GM19467 (cell line): ENCODE data around the gene SYNM.

Experiments
- ATAC-seq: cut with Tn5 transposase; IDR thresholded peaks from one replicate; pipeline ENCODE4 v1.9.1; 2021; ENCODE audit warnings: mild to moderate bottlenecking, moderate library complexity; ENCODE audit not compliant: unreplicated experiment

The SYNM gene

DNA sequence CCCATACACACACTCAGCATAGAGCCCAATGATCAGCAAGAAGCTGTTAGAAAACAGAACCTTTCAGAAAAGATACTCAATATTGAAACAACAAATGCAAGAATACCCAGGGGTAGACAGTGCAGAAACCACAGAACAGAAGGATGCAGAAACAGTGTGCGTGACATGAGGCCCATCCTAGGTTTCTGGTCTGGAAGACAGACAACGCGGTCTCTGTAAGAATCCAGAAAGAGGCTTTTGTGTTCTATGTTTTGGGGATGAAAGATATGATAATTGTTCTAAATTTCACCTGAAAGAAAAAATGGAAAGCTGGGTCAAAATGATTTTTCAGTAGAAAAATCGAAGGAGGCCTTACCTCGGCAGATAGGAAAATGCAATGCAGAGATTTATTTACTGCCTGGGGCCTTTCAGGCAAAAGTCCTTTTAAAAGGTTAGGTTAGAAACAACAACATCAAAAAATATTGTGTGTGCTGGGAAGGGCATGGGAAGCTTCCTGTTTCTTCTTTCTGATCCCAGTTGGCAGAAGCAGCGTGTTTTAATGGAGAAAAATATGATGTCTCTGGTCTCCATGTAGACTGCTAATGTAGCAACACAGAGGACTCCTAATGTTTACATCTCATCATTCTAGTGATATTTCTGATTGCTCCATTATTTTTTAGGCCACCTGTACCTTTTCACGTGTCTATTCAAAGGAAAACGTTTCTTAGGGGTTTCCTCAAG, 17.0 kb downstream of the SYNM start:
- ATAC-seq = no peak

DNA sequence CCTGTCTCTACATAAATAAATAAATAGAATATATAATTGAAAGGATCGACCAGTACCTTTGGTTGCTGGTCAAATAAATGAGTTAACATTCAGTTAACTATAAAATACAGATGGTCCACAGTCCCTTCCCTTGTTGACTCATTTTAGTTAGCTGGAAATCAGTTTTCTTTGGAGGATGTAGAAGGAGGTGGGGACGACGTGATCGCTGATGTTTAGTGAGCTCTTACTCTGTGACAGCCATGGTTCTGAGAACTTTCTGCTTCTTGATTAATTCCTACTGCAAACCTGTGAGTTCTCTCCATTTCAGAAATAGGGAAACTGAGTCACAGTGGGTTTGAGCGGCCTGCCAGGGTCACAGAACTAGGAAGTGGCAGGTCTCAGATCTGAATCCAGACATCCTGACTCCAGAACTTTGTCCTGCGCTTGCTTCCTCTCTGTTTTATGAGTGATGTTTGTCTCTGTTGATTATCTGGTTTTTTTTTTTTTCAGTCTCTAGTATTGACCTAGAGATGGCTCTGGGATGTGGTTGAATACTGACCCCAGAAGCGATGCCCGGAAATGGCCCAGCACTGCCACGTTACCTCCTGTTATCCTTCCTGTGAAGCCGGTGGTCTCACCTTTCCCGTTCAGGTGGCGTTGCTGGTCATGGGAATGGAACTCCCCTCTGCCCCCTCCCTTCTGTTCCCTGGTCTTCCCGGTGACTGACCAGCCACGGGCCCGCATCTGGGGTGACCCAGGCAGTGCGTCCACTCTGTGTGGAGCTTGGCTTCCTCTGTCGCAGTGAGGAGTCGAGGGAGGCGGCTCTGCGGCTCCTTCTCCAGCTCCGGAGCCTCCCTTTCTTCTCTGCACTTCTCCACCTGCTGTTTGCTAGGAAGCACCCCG, 18.2 kb downstream of the SYNM start:
- ATAC-seq = no peak

GRCh38 chr15:99123713-99124451, 19.0 kb downstream of the SYNM start:
- no peak for ATAC-seq

- no peak for ATAC-seq
Measured at GRCh38 chr15:99124641-99125040, 19.8 kb downstream of the SYNM start.

DNA sequence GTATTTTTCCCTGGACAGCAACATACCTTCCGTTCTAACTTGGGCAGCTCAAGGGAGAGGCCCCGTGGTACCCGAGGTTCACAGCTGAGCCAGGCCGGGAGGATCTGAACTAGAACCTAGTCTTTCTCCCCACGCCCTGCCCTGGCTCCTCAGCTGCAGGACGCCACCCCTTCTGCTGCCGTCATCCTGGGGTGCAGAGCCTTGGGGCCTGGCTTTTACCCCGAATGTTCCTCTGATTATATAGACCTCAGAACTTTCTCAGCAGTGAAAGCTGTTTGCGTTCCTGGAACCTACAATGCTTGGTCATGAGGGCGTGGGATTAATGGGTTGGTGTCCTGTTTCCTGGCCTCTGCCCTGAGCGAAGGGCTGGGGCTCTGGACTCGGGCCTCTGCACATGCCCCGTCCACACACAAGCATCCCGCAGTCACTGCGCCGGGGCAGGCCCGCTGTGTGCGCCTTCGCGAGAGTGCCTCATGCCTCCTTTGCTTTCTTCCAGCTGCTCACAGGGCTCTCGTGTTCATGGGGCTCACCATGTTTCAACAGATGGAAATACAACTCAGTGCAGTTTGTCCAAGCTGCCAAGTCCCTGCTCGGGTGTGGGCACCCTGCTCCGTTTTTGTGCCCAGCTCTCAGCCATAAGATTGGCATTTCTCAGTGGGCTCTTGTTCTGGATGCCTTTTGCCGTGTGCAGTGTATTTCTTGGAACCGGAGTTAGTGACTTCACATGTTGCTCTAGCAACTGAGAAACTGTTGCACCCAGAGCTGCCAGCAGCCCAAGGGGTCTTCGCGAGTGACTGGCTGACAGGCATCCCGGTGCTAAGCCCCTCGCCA, 20.4 kb downstream of the SYNM start:
- no peak for ATAC-seq

GRCh38 chr15:99126131-99126588, 21.3 kb downstream of the SYNM start:
- ATAC-seq = no peak

GRCh38 chr15:99126930-99127329, 22.1 kb downstream of the SYNM start:
- ATAC-seq = no peak

GRCh38 chr15:99127773-99128172, 22.9 kb downstream of the SYNM start:
- no peak for ATAC-seq

DNA sequence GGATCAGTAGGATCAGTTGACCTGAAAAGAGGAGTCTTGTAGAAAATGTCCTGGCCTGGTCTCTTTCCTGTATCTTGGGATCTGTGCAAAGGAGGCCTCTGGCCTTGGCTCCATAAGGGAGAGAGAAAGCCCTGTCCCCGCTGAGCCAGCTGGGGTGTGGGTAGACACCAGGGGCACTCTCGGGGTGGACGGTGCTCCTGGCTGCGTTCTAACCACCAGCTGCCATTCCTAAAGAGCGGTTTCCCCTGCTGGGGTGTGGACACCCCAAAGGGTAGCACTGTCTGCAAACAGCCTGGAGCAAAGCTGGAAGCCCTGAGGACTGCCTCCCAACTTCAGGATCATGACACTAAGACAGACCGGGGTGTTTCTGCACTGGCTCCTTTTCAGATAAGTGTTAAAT, 23.5 kb downstream of the SYNM start:
- ATAC-seq = no peak

DNA sequence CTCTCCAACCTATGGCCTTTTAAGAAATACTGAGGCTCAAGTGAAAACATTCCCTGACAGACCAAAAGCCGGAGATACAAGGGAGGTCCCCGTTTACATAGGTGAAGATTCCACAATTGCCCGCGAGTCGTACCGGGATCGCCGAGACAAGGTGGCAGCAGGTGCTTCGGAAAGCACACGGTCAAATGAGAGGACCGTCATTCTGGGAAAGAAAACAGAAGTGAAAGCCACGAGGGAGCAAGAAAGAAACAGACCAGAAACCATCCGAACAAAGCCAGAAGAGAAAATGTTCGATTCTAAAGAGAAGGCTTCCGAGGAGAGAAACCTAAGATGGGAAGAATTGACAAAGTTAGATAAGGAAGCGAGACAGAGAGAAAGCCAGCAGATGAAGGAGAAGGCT, 24.8 kb downstream of the SYNM start:
- no peak for ATAC-seq

GRCh38 chr15:99130314-99130713, 25.4 kb downstream of the SYNM start:
- no peak for ATAC-seq

- ATAC-seq = no peak
Measured at GRCh38 chr15:99130765-99131440, 26.0 kb downstream of the SYNM start.

DNA sequence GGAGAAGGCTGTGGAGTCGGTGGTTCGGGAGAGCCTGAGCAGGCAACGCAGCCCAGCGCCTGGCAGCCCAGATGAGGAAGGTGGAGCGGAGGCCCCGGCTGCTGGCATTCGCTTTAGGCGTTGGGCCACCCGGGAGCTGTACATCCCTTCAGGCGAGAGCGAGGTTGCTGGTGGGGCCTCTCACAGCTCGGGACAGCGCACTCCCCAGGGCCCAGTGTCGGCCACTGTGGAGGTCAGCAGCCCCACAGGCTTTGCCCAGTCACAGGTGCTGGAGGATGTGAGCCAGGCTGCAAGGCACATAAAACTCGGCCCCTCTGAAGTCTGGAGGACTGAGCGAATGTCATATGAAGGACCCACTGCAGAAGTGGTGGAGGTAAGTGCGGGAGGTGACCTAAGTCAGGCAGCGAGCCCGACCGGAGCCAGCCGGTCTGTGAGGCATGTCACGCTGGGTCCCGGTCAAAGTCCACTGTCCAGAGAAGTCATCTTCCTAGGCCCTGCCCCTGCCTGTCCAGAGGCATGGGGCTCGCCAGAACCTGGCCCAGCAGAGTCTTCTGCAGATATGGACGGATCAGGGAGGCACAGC, 26.7 kb downstream of the SYNM start:
- ATAC-seq = no peak

DNA sequence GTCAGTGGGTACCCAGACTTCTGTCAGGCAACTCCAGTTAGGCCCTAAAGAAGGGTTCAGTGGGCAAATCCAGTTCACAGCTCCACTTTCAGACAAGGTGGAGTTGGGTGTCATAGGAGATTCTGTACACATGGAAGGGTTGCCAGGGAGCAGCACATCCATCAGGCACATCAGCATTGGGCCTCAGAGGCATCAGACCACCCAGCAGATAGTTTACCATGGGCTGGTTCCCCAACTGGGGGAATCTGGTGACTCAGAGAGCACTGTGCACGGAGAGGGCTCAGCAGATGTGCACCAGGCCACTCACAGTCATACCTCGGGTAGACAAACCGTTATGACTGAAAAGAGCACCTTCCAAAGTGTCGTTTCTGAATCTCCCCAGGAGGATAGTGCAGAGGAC, 27.2 kb downstream of the SYNM start:
- no peak for ATAC-seq

- no peak for ATAC-seq
Measured at GRCh38 chr15:99132634-99133287, 27.9 kb downstream of the SYNM start.

GRCh38 chr15:99134317-99134821, 29.5 kb downstream of the SYNM start:
- no peak for ATAC-seq

- no peak for ATAC-seq
Measured at GRCh38 chr15:99135194-99135593, 30.3 kb downstream of the SYNM start.

DNA sequence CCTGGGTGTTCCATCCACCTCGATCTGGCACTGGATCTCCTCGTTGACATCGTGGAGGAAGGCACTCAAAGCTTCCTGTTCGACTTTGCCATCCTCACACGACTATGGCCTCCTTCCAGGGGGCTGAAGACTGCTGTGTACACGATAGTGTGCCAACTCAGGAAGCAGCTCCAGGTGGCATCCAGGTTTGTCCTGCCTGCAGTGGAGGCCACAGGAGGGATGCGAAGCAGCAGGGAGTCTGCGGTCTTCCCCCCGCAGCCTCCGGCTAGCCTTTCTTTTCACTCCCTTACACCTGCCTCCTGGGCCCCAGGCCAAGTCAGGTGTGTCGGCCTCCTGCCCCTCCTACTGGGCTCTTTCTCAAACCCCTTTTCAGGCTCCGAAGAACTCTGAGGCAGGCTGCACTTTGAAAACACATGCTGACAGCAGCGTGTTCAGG, 32.2 kb downstream of the SYNM start:
- no peak for ATAC-seq

DNA sequence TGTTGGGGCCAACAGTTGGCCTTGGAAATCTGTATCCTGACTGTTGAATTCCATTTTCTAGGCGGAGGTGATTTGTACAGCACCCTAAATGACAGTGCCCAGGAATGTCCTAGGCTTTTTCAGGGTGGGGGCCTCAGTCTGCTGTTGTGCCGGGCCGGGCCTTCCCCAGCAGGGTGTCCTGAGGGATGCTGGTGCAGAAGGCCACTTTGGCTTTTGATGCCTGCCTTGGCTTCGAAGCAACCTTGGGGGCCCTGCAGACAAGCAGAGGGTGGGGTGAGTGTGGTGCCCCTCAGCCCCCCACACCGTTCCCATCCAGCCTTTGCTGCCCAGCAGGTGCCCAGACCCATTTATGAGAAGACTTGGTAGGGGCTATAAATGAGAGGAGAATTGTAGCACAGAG, 33.0 kb downstream of the SYNM start:
- no peak for ATAC-seq
